HCT116 (cell line): Measurements from ENCODE around the gene HSPB1. TPM values are rescaled to one million over a fixed set of nuclear protein-coding genes. Genes with fewer than 3 reads are reported as not detected.
A peak's percentile ranks its signal among the peaks of the same experiment; 100 is the strongest.

ENCODE experiments used
- ATAC-seq: fragments of 200-7000 bp; cut with Tn5 transposase; 2 replicates; pipeline ENCODE4 v1.9.1; 2020; ENCODE audit warnings: mild to moderate bottlenecking, moderate library complexity
- BruUV-seq: library from RNA; stranded (reverse); fragments of 400-500 nt; replicated peaks from 2 replicates; lab custom pipeline; 2021; lab: Mats Ljungman, UMichigan
- CTCF ChIA-PET: fragments of 300-600 bp; sonication (Branson Sonifier 250); formaldehyde crosslinking; loops from one replicate; lab custom pipeline; 2021; ENCODE audit warnings: antibody characterized with exemption; lab: Charles Lee
- POLR2A ChIA-PET: fragments of 300-600, 350-600 bp; sonication (Branson Sonifier 250); formaldehyde crosslinking; loops from one replicate; lab custom pipeline; 2021; ENCODE audit warnings: antibody characterized with exemption; lab: Charles Lee
- RAD21 ChIA-PET, 2 experiments: fragments of 300-600 bp; sonication (Branson Sonifier 250); formaldehyde crosslinking; loops; one replicate each; lab custom pipeline; 2023; ENCODE audit warnings: low total read pairs in 2 of 2; ENCODE audit not compliant: uncharacterized antibody in 2 of 2, unreplicated experiment in 2 of 2, low non-redundant PET in 1 of 2; lab: Charles Lee
- DNase-seq: peaks from one replicate; pipeline ENCODE4 v3.0.0-alpha.2; 2010; ENCODE audit warnings: low read depth, low spot score
- H2AFZ ChIP-seq: fragments of 200-600 bp; shearing (Covaris generic), sonication (generic); 2 replicates; pipeline ENCODE4 v1.6.1; 2017; ENCODE audit warnings: low read depth, mixed run types, mixed read lengths, antibody characterized with exemption, low read length; ENCODE audit not compliant: poor library complexity, severe bottlenecking
- H3K27ac ChIP-seq: 2 replicates; pipeline ENCODE4 v1.5.1; 2012; ENCODE audit warnings: low read depth, low read length
- H3K27me3 ChIP-seq: fragments of 200-600 bp; sonication (generic); 2 replicates; pipeline ENCODE4 v1.6.1; 2016; ENCODE audit warnings: mixed run types, low read length, mixed read lengths; ENCODE audit not compliant: insufficient read depth
- H3K36me3 ChIP-seq, 2 experiments: fragments of 200-500 bp in 1 of 2; fragments of 200-600 bp in 1 of 2; sonication (Bioruptor generic) in 1 of 2; sonication (generic) in 1 of 2; 2 replicates each; pipeline versions ENCODE4 v1.5.1 to v1.6.1; 2014 to 2016; ENCODE audit warnings: low read length in 2 of 2, inconsistent platforms in 1 of 2, mixed read lengths in 1 of 2, mixed run types in 1 of 2; ENCODE audit not compliant: insufficient read depth in 2 of 2, control insufficient read depth in 1 of 2
- H3K4me1 ChIP-seq, 2 experiments: fragments of 200-600 bp in 1 of 2; sonication (generic) in 1 of 2; 2 replicates each; pipeline versions ENCODE4 v1.5.1 to v1.6.1; 2012 to 2017; ENCODE audit warnings: low read length in 2 of 2, inconsistent platforms in 1 of 2, mild to moderate bottlenecking in 1 of 2, mixed read lengths in 1 of 2, mixed run types in 1 of 2, moderate library complexity in 1 of 2; ENCODE audit not compliant: insufficient read depth in 2 of 2, control insufficient read depth in 1 of 2
- H3K4me2 ChIP-seq: fragments of 200-600 bp; sonication (generic); 2 replicates; pipeline ENCODE4 v1.6.1; 2017; ENCODE audit warnings: mixed run types, low read length, mixed read lengths
- H3K4me3 ChIP-seq, 2 experiments: fragments of 200-600 bp in 1 of 2; sonication (generic) in 1 of 2; replicated peaks in 1 of 2; 2 replicates each; pipeline ENCODE4 v1.5.1; 2011 to 2016; ENCODE audit warnings: low read length in 2 of 2, control low read depth in 1 of 2, low read depth in 1 of 2, mild to moderate bottlenecking in 1 of 2, mixed read lengths in 1 of 2, mixed run types in 1 of 2
- H3K79me2 ChIP-seq: fragments of 200-600 bp; sonication (generic); 2 replicates; pipeline ENCODE4 v1.6.1; 2017; ENCODE audit warnings: mild to moderate bottlenecking, mixed run types, low read length, moderate library complexity, mixed read lengths; ENCODE audit not compliant: insufficient read depth
- H3K9ac ChIP-seq: fragments of 200-600 bp; sonication (generic); 2 replicates; pipeline ENCODE4 v1.6.1; 2016; ENCODE audit warnings: low read length, mixed read lengths
- H3K9me2 ChIP-seq: fragments of 200-600 bp; sonication (generic), shearing (Covaris generic); 2 replicates; pipeline ENCODE4 v1.6.1; 2017; ENCODE audit warnings: mixed run types, mild to moderate bottlenecking, moderate library complexity; ENCODE audit not compliant: insufficient read depth
- H3K9me3 ChIP-seq, 2 experiments: fragments of 200-500 bp in 1 of 2; fragments of 200-600 bp in 1 of 2; sonication (Bioruptor generic) in 1 of 2; sonication (generic) in 1 of 2; 2 replicates each; pipeline ENCODE4 v1.6.1; 2014 to 2017; ENCODE audit warnings: low read length in 2 of 2, mixed read lengths in 2 of 2, inconsistent platforms in 1 of 2, low read depth in 1 of 2, mild to moderate bottlenecking in 1 of 2, mixed run types in 1 of 2, moderate library complexity in 1 of 2; ENCODE audit not compliant: control insufficient read depth in 1 of 2, insufficient read depth in 1 of 2
- H4K20me1 ChIP-seq: fragments of 200-600 bp; sonication (generic), shearing (Covaris generic); 2 replicates; pipeline ENCODE4 v1.6.1; 2017; ENCODE audit warnings: mixed run types, mild to moderate bottlenecking, moderate library complexity; ENCODE audit not compliant: insufficient read depth
- CEBPB ChIP-seq: IDR thresholded peaks from 2 replicates; pipeline ENCODE4 v1.6.1; 2012; ENCODE audit warnings: low read depth
- EGR1 ChIP-seq: IDR thresholded peaks from 2 replicates; pipeline ENCODE4 v1.6.1; 2012; ENCODE audit warnings: low read depth
- EZH2 ChIP-seq: fragments of 200-600 bp; sonication (generic); IDR thresholded peaks from 2 replicates; pipeline ENCODE4 v1.6.1; 2017; ENCODE audit warnings: antibody characterized with exemption, mixed run types
- EZH2phosphoT487 ChIP-seq: fragments of 200-600 bp; IDR thresholded peaks from 2 replicates; pipeline ENCODE4 v1.6.1; 2018; ENCODE audit warnings: antibody characterized with exemption, borderline replicate concordance
- POLR2AphosphoS5 ChIP-seq: IDR thresholded peaks from 2 replicates; pipeline ENCODE4 v1.6.1; 2011; ENCODE audit warnings: mild to moderate bottlenecking, low read depth, low read length, moderate library complexity
- RAD21 ChIP-seq: IDR thresholded peaks from 2 replicates; pipeline ENCODE4 v1.6.1; 2012; ENCODE audit warnings: low read depth, mild to moderate bottlenecking
- SIN3A ChIP-seq: IDR thresholded peaks from 2 replicates; pipeline ENCODE4 v1.6.1; 2012; ENCODE audit warnings: low read depth
- TCF7L2 ChIP-seq: IDR thresholded peaks from 2 replicates; pipeline ENCODE4 v1.7.0; 2011; ENCODE audit warnings: borderline replicate concordance, inconsistent platforms; ENCODE audit not compliant: insufficient read depth, insufficient read length; ENCODE audit errors: extremely low read depth
- ZNF274 ChIP-seq: fragments of 200-500 bp; sonication (Bioruptor generic); IDR thresholded peaks from 2 replicates; pipeline ENCODE4 v1.6.1; 2014; ENCODE audit warnings: mild to moderate bottlenecking, low read depth, low read length, inconsistent platforms
- intact Hi-C: fragments of 100-400 bp; cut with micrococcal nuclease; formaldehyde crosslinking; loops from 2 replicates; pipeline ENCODE4 v1.10.0; 2022
- total RNA-seq: library from RNA; stranded (reverse); gene quantifications from one replicate; pipeline ENCODE4 v1.2.1, GENCODE V29; 2021; ENCODE audit not compliant: unreplicated experiment
- TF ChIP-seq, protein P1 (sequence below): IDR thresholded peaks from 2 replicates; pipeline ENCODE4 v1.6.1; 2011; ENCODE audit warnings: mild to moderate bottlenecking, low read length, moderate library complexity; ENCODE audit not compliant: insufficient replicate concordance; ENCODE audit errors: extremely low read depth
- TF ChIP-seq, protein P2 (sequence below): IDR thresholded peaks from 2 replicates; pipeline ENCODE4 v1.6.1; 2012
- TF ChIP-seq, protein P3 (sequence below), 3 experiments: fragments of 200-600 bp in 1 of 3; sonication (generic) in 1 of 3; IDR thresholded peaks in 2 of 3; conservative IDR thresholded peaks in 1 of 3; 2 replicates each; pipeline ENCODE4 v1.5.1; 2012 to 2017; ENCODE audit warnings: low read depth in 2 of 3, low read length in 2 of 3, antibody characterized with exemption in 1 of 3, borderline replicate concordance in 1 of 3, control low read depth in 1 of 3, mild to moderate bottlenecking in 1 of 3, mixed read lengths in 1 of 3, mixed run types in 1 of 3, moderate library complexity in 1 of 3; ENCODE audit not compliant: insufficient read depth in 1 of 3

Gene HSPB1
- total RNA-seq, 1 experiment from 2014 or later, result 524 TPM

DNA sequence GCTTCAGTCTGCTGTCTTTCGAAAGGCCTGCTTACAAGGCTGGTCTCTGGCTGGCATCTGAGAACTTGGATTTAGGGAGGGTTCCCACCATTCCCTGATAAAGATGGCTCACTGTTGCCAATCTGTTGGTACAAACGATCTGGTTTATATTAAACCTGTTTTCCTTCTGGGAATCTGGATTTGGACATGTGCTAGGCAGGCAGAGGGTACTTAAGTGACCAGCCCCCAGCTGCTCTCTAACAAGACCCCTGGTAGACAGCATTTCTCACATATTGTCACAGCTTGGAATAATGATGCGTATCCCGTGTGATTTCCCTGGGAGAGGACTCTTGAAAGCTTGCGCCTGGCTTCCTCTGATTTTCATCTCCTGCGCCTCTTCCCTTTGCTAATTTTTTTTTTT lies 34.7 kb downstream of the HSPB1 start:
- Histone ChIP-seq H3K27ac (no peak overlapping the region), H3K9ac (0 out of 2 replicates have a peak overlapping the region, but pooled peaks have one; percentile 2), H3K27me3 (no peaks in the 10 kb centered on the region), H3K36me3 (peaks cover 12 to 15% of the 10 kb centered on the region in 2 experiments; a peak in 3 of 4 replicates), H2AFZ (no peak overlapping the region), H3K9me3 (no peaks in the 10 kb centered on the region), H3K4me1 (peaks cover 15 to 38% of the 10 kb centered on the region in 2 experiments), H3K79me2 (peaks cover 100% of the 10 kb centered on the region), H3K9me2 (no peaks in the 10 kb centered on the region), H4K20me1 (peaks cover 38% of the 10 kb centered on the region; the same call in 1 of the 2 replicates), H3K4me3 (no peak overlapping the region), H3K4me2 (no peak overlapping the region)
- intact Hi-C loops, result no loop called here
- ATAC-seq, result no peak
- no TSS peak for BruUV-seq
- ChIA-PET RAD21 (no interaction called here), CTCF (no interaction called here)
- no peak for DNase-seq
- TF ChIP-seq, protein P1, sequence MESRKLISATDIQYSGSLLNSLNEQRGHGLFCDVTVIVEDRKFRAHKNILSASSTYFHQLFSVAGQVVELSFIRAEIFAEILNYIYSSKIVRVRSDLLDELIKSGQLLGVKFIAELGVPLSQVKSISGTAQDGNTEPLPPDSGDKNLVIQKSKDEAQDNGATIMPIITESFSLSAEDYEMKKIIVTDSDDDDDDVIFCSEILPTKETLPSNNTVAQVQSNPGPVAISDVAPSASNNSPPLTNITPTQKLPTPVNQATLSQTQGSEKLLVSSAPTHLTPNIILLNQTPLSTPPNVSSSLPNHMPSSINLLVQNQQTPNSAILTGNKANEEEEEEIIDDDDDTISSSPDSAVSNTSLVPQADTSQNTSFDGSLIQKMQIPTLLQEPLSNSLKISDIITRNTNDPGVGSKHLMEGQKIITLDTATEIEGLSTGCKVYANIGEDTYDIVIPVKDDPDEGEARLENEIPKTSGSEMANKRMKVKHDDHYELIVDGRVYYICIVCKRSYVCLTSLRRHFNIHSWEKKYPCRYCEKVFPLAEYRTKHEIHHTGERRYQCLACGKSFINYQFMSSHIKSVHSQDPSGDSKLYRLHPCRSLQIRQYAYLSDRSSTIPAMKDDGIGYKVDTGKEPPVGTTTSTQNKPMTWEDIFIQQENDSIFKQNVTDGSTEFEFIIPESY, result no peak
- TF ChIP-seq SIN3A, result no peak
- TF ChIP-seq, protein P2, sequence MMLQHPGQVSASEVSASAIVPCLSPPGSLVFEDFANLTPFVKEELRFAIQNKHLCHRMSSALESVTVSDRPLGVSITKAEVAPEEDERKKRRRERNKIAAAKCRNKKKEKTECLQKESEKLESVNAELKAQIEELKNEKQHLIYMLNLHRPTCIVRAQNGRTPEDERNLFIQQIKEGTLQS, result no peak
- no peak for TF ChIP-seq RAD21
- no peak for TF ChIP-seq EZH2
- TF ChIP-seq CEBPB, result no peak
- no peak for TF ChIP-seq EZH2phosphoT487
- no peak for TF ChIP-seq POLR2AphosphoS5
- no peak for TF ChIP-seq TCF7L2
- TF ChIP-seq ZNF274, result no peak
- TF ChIP-seq EGR1, result no peak
- TF ChIP-seq, protein P3, sequence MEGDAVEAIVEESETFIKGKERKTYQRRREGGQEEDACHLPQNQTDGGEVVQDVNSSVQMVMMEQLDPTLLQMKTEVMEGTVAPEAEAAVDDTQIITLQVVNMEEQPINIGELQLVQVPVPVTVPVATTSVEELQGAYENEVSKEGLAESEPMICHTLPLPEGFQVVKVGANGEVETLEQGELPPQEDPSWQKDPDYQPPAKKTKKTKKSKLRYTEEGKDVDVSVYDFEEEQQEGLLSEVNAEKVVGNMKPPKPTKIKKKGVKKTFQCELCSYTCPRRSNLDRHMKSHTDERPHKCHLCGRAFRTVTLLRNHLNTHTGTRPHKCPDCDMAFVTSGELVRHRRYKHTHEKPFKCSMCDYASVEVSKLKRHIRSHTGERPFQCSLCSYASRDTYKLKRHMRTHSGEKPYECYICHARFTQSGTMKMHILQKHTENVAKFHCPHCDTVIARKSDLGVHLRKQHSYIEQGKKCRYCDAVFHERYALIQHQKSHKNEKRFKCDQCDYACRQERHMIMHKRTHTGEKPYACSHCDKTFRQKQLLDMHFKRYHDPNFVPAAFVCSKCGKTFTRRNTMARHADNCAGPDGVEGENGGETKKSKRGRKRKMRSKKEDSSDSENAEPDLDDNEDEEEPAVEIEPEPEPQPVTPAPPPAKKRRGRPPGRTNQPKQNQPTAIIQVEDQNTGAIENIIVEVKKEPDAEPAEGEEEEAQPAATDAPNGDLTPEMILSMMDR (IDR thresholded peaks at IDR 0.05 in 2 of 3, conservative IDR thresholded peaks at IDR 0.05 in 1 of 3; ENCODE audit: borderline replicate concordance in 1 of 3, insufficient read depth in 1 of 3, low read depth in 2 of 3, low read length in 2 of 3), result no peak
- TF ChIP-seq, all 23 proteins: peak for 0
- POLR2A ChIA-PET, result no interaction called here
